ENCODE results near the gene PRKAR1B.

- TF ChIP-seq CTCF (conservative IDR thresholded peaks at IDR 0.05; ENCODE audit: low read depth, low read length) (no peak), EZH2 (IDR thresholded peaks at IDR 0.05; ENCODE audit: borderline replicate concordance, low read depth, low read length, poor library complexity, severe bottlenecking) (no peak)
Observed at GRCh38 chr7:557558-557881, 169.6 kb downstream of the PRKAR1B start.

Data from A673 (cell line).